ENCODE measurements around the gene CEP170B.
"Not testable (repeated sequence)": the region's sequence is repeated elsewhere in the genome, so short reads cannot be mapped to it uniquely, and the experiment has no call there.

Gene CEP170B

GRCh38 chr14:104917116-104917515, 52.0 kb downstream of the CEP170B start:
- H3K4me3 ChIP-seq (ENCODE audit: low read length), result no peak overlapping the region
- no peak for DNase-seq (ENCODE audit: low read depth)
- TF ChIP-seq CTCF (conservative IDR thresholded peaks at IDR 0.05; ENCODE audit: low read depth, low read length), result no peak

- TF ChIP-seq CTCF (conservative IDR thresholded peaks at IDR 0.05; ENCODE audit: low read depth, low read length), result no peak
- no peak for DNase-seq (ENCODE audit: low read depth)
- no peak overlapping the region for H3K4me3 ChIP-seq (ENCODE audit: low read length)
Measured at GRCh38 chr14:104917993-104918392, 52.9 kb downstream of the CEP170B start.

- DNase-seq (ENCODE audit: low read depth), result not testable (repeated sequence)
Measured at GRCh38 chr14:104919152-104919992, 54.3 kb downstream of the CEP170B start.

GRCh38 chr14:104919993-104920315, 54.9 kb downstream of the CEP170B start:
- DNase-seq (ENCODE audit: low read depth), result no peak
- no peak for TF ChIP-seq CTCF (conservative IDR thresholded peaks at IDR 0.05; ENCODE audit: low read depth, low read length)
- no peak overlapping the region for H3K4me3 ChIP-seq (ENCODE audit: low read length)

More at GRCh38 chr14:104919152-104919992, 54.3 kb downstream of the CEP170B start:
- not testable (repeated sequence) for H3K4me3 ChIP-seq (ENCODE audit: low read length)

- DNase-seq (ENCODE audit: low read depth), result no peak
- H3K4me3 ChIP-seq (ENCODE audit: low read length), result no peak overlapping the region
- no peak for TF ChIP-seq CTCF (conservative IDR thresholded peaks at IDR 0.05; ENCODE audit: low read depth, low read length)
Measured at GRCh38 chr14:104923640-104924420, 58.8 kb downstream of the CEP170B start.

- no peak for TF ChIP-seq CTCF (conservative IDR thresholded peaks at IDR 0.05; ENCODE audit: low read depth, low read length)
- H3K4me3 ChIP-seq (ENCODE audit: low read length), result no peak within 1 kb of the TSS
- no peak for DNase-seq (ENCODE audit: low read depth)
Measured at GRCh38 chr14:104924421-104925213, 59.5 kb downstream of the CEP170B start, which contains the start of gene PLD4. PLD4 (plus strand) TSS chr14:104924879; CDS start chr14:104927141, 2,262 bp downstream.

- H3K4me3 ChIP-seq (ENCODE audit: low read length), result no peak overlapping the region
- no peak for TF ChIP-seq CTCF (conservative IDR thresholded peaks at IDR 0.05; ENCODE audit: low read depth, low read length)
- no peak for DNase-seq (ENCODE audit: low read depth)
Measured at GRCh38 chr14:104925214-104925854, 60.3 kb downstream of the CEP170B start.

All from retinal pigment epithelial cell (primary cell).